Lung (tissue), 16 donors: ENCODE results near the gene NHERF2. TPM values are rescaled to one million over a fixed set of nuclear protein-coding genes. Genes with fewer than 3 reads are reported as not detected.

Experiments
- ATAC-seq: fragments of 200-7000 bp; cut with Tn5 transposase; one replicate; pipeline ENCODE4 v1.9.1; 2020; ENCODE audit warnings: moderate number of reproducible peaks; ENCODE audit not compliant: insufficient read depth, low FRiP score
- DNase-seq, 3 donors: peaks; one replicate each; pipeline ENCODE4 v3.0.0-alpha.2; 2013 to 2017
- H3K27ac ChIP-seq, 2 donors: one replicate each; pipeline ENCODE4 v1.5.1; 2013; ENCODE audit warnings: mild to moderate bottlenecking in 2 of 2, moderate library complexity in 2 of 2, control low read depth in 1 of 2, inconsistent platforms in 1 of 2, low read depth in 1 of 2, low read length in 1 of 2
- H3K27me3 ChIP-seq, 3 donors: one replicate each; pipeline ENCODE4 v1.5.1; 2013; ENCODE audit warnings: low read length in 2 of 3; ENCODE audit not compliant: control insufficient read depth in 3 of 3, insufficient read depth in 3 of 3
- H3K36me3 ChIP-seq, 4 donors: one replicate each; pipeline ENCODE4 v1.5.1; 2013; ENCODE audit warnings: low read length in 4 of 4, mild to moderate bottlenecking in 1 of 4, moderate library complexity in 1 of 4; ENCODE audit not compliant: control insufficient read depth in 4 of 4, insufficient read depth in 4 of 4
- H3K4me1 ChIP-seq, 5 donors: one replicate each; pipeline ENCODE4 v1.5.1; 2013; ENCODE audit warnings: low read length in 5 of 5, mild to moderate bottlenecking in 2 of 5, moderate library complexity in 1 of 5; ENCODE audit not compliant: control insufficient read depth in 5 of 5, insufficient read depth in 5 of 5
- H3K4me3 ChIP-seq: one replicate; pipeline ENCODE4 v1.5.1; 2013; ENCODE audit warnings: mild to moderate bottlenecking, control low read depth, moderate library complexity
- H3K9ac ChIP-seq, 2 donors: one replicate each; pipeline ENCODE4 v1.5.1; 2013; ENCODE audit warnings: low read length in 2 of 2, control low read depth in 1 of 2; ENCODE audit not compliant: insufficient read depth in 1 of 2
- H3K9me3 ChIP-seq, 4 donors: one replicate each; pipeline ENCODE4 v1.5.1; 2013; ENCODE audit warnings: low read length in 3 of 4, mild to moderate bottlenecking in 1 of 4, moderate library complexity in 1 of 4; ENCODE audit not compliant: control insufficient read depth in 4 of 4, insufficient read depth in 3 of 4
- WGBS, 2 donors: extraction: QIAGEN DNeasy Blood & Tissue Kit; methylation state at CpG; one replicate each; pipeline ENCODE4 v1.1.7; 2013; 5-methylcytosine and 5-hydroxymethylcytosine counted together
- long read RNA-seq, 5 donors: transcript quantifications; one replicate each; lab custom pipeline, GENCODE V29; 2026
- polyA plus RNA-seq, 2 donors: library from polyadenylated mRNA; stranded (reverse); fragments of 200-250 nt; gene quantifications; one replicate each; pipeline ENCODE4 v1.2.1, GENCODE V29; 2013
- total RNA-seq, 2 donors: library from RNA; depleted of rRNA in 1 of 2; stranded (reverse); fragments of >200 nt in 1 of 2; gene quantifications; one replicate each; pipeline ENCODE4 v1.2.1, GENCODE V29; 2014 to 2021
- TF ChIP-seq, protein P1 (sequence below): IDR thresholded peaks from 2 replicates; pipeline ENCODE4 v1.5.1; 2012; ENCODE audit warnings: mild to moderate bottlenecking; ENCODE audit errors: control extremely low read depth, extremely low read depth
- donor health status: control.
- donor health status: control.
- donor health status: Bipolar disorder and iron deficiency.
- donor health status: healthy.
- donor health status: DM: yes; HTN: yes; CAD: no.

The NHERF2 gene
- 100 to 1,000 TPM; 142 to 468 TPM for total RNA-seq
- 100 to 1,000 TPM; 192 to 297 TPM for polyA plus RNA-seq
- long read RNA-seq, donor 1, transcript SLC9A3R2-201 (7 exons, 2,194 nt) = major isoform, 56 of 157 reads
- long read RNA-seq, donor 1, transcript SLC9A3R2-208 (6 exons, 1,199 nt) = minor isoform, 8 of 157 reads
- long read RNA-seq, donor 1, transcript SLC9A3R2-202 (7 exons, 1,564 nt) = minor isoform, 8 of 157 reads
- long read RNA-seq, donor 1, partial matches to known transcripts = 80 of 157 reads
- long read RNA-seq, donor 1, other reads (novel, unspliced or antisense) = 0 of 157 reads
- long read RNA-seq, donor 2, transcript SLC9A3R2-201 (7 exons, 2,194 nt) = major isoform, 9 of 31 reads
- long read RNA-seq, donor 2, partial matches to known transcripts = 16 of 31 reads
- long read RNA-seq, donor 2, other reads (novel, unspliced or antisense) = 0 of 31 reads
- long read RNA-seq, donor 3, transcript SLC9A3R2-201 (7 exons, 2,194 nt) = major isoform, 22 of 33 reads
- long read RNA-seq, donor 3, partial matches to known transcripts = 0 of 33 reads
- long read RNA-seq, donor 3, other reads (novel, unspliced or antisense) = 0 of 33 reads
- long read RNA-seq, donor 4, transcript SLC9A3R2-201 (7 exons, 2,194 nt) = major isoform, 16 of 47 reads
- long read RNA-seq, donor 4, partial matches to known transcripts = 22 of 47 reads
- long read RNA-seq, donor 4, other reads (novel, unspliced or antisense) = 0 of 47 reads
- long read RNA-seq, donor 5, transcript SLC9A3R2-201 (7 exons, 2,194 nt) = major isoform, 41 of 86 reads
- long read RNA-seq, donor 5, transcript SLC9A3R2-202 (7 exons, 1,564 nt) = minor isoform, 13 of 86 reads
- long read RNA-seq, donor 5, partial matches to known transcripts = 21 of 86 reads
- long read RNA-seq, donor 5, other reads (novel, unspliced or antisense) = 0 of 86 reads

DNA sequence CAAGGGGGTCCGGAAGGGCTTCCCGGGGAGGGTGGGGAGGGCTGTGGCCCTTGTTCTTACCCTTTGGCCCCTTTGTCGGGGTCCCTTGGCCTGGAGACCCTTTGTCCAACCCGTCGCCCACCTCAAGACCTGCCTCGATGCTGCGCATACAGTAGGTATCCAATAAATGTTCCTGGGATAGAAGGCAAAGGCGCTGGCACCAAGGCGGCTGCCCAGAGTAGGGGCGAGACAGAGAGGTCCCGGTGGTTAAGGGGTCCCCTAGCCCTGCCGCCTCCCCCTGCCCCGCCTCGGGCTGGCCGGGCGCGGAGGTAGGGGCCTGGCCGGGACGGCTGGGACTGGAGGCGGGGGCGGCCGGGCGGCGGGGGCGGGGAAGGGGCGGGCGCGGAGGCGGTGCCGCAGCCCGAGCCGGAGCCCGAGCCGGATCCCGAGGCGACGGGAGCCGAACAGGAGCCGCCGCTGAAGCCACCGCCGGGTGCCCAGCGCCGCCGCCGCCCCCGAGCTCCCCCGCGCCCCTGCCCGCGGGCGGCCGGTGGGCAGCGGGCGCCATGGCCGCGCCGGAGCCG lies at the start of gene NHERF2:
NHERF2 (plus strand) TSS at position 442 of the 563 bp plus-strand sequence; CDS start at position 546, 104 bp downstream.
- TF ChIP-seq, protein P1, sequence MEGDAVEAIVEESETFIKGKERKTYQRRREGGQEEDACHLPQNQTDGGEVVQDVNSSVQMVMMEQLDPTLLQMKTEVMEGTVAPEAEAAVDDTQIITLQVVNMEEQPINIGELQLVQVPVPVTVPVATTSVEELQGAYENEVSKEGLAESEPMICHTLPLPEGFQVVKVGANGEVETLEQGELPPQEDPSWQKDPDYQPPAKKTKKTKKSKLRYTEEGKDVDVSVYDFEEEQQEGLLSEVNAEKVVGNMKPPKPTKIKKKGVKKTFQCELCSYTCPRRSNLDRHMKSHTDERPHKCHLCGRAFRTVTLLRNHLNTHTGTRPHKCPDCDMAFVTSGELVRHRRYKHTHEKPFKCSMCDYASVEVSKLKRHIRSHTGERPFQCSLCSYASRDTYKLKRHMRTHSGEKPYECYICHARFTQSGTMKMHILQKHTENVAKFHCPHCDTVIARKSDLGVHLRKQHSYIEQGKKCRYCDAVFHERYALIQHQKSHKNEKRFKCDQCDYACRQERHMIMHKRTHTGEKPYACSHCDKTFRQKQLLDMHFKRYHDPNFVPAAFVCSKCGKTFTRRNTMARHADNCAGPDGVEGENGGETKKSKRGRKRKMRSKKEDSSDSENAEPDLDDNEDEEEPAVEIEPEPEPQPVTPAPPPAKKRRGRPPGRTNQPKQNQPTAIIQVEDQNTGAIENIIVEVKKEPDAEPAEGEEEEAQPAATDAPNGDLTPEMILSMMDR = no peak
- peak within 1 kb of the TSS; percentile 80 to 82 for H3K27ac ChIP-seq
- no peaks in the 10 kb centered on the region for H3K9me3 ChIP-seq
- ATAC-seq = no peak
- H3K4me1 ChIP-seq = peaks cover 0 to 42% (median 22%) of the 10 kb centered on the region in 5 donors
- no peak within 1 kb of the TSS for H3K9ac ChIP-seq
- peak within 1 kb of the TSS; percentile 54 for H3K4me3 ChIP-seq
- DNase-seq = peak in 2 of 3 donors; percentile 45 to 57
- 6 to 31% methylated on average over 19 to 59 of the region's 59 CpGs for WGBS, 2 donors
- H3K36me3 ChIP-seq = peaks cover 0 to 12% (median 0%) of the 10 kb centered on the region in 4 donors
- no peaks in the 10 kb centered on the region for H3K27me3 ChIP-seq

- ATAC-seq (no peak), DNase-seq (no peak)
- Histone ChIP-seq H3K9me3 (peaks cover 0 to 24% (median 0%) of the 10 kb centered on the region in 4 donors), H3K36me3 (peaks cover 0 to 47% (median 20%) of the 10 kb centered on the region in 4 donors), H3K27ac (no peak overlapping the region), H3K4me1 (peaks cover 0 to 11% (median 7%) of the 10 kb centered on the region in 5 donors), H3K9ac (no peak overlapping the region), H3K4me3 (no peak overlapping the region), H3K27me3 (peaks cover 0 to 37% (median 23%) of the 10 kb centered on the region in 3 donors)
- TF ChIP-seq, protein P1 = no peak
- WGBS, 2 donors = 94 to 96% methylated on average over 33 of the region's 33 CpGs
Observed at GRCh38 chr16:1976951-1977874, 49.5 kb upstream of the NHERF2 start.

DNA sequence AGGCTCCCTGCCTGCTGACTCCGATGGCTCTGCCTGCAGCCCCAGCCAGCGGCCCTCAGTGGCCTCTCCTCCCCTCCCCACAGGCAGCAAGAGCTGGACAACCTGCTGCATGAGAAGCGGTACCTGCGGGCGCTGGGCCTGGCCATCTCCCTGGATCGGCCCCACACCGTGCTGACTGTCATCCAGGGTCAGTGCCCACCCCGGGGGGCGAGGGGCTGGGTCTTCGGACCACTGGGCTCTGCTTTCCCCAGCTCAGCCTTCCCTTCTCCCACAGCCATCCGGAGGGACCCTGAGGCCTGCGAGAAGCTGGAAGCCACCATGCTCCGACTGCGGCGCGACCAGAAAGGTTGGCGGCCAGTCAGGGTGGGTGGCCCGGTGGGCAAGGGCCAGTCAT lies 48.8 kb upstream of the NHERF2 start:
- DNase-seq (no peak), ATAC-seq (no peak)
- TF ChIP-seq, protein P1 = no peak
- peaks cover 0 to 47% (median 20%) of the 10 kb centered on the region in 4 donors for H3K36me3 ChIP-seq
- H3K27me3 ChIP-seq = peaks cover 0 to 42% (median 29%) of the 10 kb centered on the region in 3 donors
- H3K4me1 ChIP-seq = peaks cover 0 to 6% (median under 1%) of the 10 kb centered on the region in 5 donors
- no peak overlapping the region for H3K4me3 ChIP-seq
- H3K27ac ChIP-seq = no peak overlapping the region
- H3K9ac ChIP-seq = no peak overlapping the region
- H3K9me3 ChIP-seq = peaks cover 0 to 24% (median 0%) of the 10 kb centered on the region in 4 donors
- 97 to 98% methylated on average over 17 to 18 of the region's 18 CpGs for WGBS, 2 donors
